Esophagus mucosa (tissue), 1 donor: ENCODE data around the gene NAA40. TPM values are rescaled to one million over a fixed set of nuclear protein-coding genes. Genes with fewer than 3 reads are reported as not detected.

Experiments used
- ATAC-seq: fragments of 200-7000 bp; cut with Tn5 transposase; one replicate; pipeline ENCODE4 v1.9.1; 2020
- total RNA-seq: library from RNA; stranded (reverse); gene quantifications from one replicate; pipeline ENCODE4 v1.2.4, GENCODE V29; 2023
- donor health status: DM: yes; HTN: yes; CAD: no.

NAA40 gene
- total RNA-seq = 10.8 TPM

GRCh38 chr11:63938479-63939396 is at the start of gene NAA40:
Gene NAA40, plus strand, starts transcription at chr11:63939002. Its CDS starts 95 bp downstream, at chr11:63939097.
- peak; percentile 96 for ATAC-seq

DNA sequence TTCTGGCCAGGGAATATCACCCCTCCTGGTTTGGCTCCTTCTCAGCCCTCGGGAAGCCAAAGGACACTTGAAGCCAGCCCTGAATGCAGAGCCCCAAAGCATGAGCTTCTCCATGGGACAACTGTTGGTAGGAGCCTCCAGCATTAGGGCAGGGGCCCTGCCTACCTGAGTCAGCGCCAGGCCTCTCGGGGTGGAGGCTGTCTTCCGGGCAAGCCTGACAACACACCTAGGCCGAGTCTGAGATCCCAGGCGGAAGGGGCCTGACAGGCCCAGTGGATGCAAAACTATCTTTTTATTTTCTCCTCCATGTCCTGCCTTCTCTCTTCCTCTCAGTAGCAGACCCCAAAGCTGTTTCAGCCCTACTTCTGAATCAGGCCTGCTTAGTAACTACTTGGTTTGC is 49.5 kb upstream of the NAA40 start:
- ATAC-seq = peak; percentile 86

DNA sequence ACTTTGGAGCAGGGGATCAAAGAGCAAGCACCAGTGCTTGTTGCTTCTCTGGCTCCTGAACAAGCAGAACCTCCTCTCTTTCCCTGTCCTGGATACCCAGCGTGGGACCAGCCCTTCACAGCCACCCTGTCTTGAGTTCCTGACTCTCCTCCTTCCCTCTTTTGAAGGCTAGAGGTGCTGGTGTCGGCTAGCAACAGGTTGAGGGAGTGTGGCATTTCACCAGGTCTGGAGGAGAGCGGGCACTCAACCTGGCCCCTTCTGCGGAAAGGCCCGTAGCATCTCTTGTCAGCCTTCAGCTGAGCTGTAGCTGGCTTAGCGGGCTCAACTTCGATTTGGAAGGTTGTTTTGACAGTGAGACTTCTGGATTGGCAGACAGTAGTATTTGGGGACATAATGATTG is 48.4 kb upstream of the NAA40 start:
- no peak for ATAC-seq

- ATAC-seq = no peak
These were observed 46.6 kb upstream of the NAA40 start for GRCh38 chr11:63892228-63892627.

DNA sequence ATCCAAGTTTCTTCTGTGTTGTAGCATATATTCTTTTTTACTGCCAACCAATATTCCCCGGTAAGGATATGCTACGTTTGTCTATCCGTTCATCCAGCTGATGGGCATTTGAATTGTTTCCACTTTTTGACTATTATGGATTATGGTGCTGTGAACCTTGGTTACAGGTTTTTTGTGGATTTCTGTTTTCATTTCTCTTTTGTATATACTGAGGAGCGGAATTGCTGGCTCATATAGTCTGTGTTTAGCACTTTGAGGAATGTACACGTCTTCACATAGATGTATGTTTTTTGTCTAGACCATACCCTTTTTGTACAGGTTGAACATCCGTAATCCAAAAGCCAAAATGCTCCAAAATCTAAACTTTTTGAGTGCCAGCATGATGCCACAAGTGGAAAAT is 45.4 kb upstream of the NAA40 start:
- no peak for ATAC-seq

DNA sequence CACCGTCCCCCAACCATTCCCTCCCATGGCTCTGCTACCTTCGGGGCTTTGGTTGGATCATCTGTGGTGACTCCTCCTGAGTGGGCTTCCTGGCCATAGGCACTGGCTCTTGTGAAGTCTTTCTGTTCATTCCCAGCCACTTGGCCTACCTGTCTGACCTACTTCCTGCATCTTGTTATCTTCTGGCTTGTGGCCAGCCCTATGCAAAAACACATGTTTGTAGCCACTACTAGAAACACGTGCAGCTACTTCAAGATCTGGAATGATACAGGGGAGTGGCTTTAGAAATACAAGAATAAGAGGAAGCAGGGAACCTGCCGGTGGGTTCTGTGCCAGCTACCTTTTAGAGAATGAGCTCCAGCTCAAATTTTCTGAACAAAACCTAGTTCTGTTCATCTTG is 42.7 kb upstream of the NAA40 start:
- ATAC-seq = no peak

GRCh38 chr11:63897459-63898146 is 41.2 kb upstream of the NAA40 start:
- no peak for ATAC-seq

GRCh38 chr11:63901660-63902059 is 37.1 kb upstream of the NAA40 start:
- ATAC-seq = no peak

- no peak for ATAC-seq
These were observed 34.9 kb upstream of the NAA40 start for GRCh38 chr11:63903884-63904283.

DNA sequence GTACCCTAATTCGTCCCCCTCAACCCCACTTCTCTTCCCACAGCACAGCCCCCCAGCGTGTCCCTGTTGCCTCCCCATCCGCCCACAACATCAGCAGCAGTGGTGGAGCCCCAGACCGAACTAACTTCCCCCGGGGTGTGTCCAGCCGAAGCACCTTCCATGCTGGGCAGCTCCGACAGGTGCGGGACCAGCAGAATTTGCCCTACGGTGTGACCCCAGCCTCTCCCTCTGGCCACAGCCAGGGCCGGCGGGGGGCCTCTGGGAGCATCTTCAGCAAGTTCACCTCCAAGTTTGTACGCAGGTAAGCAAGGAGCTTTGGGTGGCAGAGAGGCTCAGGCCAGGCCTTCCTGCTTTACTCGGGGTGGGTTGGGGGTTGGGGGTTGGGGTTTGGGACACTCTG is 34.1 kb upstream of the NAA40 start:
- ATAC-seq = no peak

GRCh38 chr11:63905179-63905578 is 33.6 kb upstream of the NAA40 start:
- ATAC-seq = no peak

DNA sequence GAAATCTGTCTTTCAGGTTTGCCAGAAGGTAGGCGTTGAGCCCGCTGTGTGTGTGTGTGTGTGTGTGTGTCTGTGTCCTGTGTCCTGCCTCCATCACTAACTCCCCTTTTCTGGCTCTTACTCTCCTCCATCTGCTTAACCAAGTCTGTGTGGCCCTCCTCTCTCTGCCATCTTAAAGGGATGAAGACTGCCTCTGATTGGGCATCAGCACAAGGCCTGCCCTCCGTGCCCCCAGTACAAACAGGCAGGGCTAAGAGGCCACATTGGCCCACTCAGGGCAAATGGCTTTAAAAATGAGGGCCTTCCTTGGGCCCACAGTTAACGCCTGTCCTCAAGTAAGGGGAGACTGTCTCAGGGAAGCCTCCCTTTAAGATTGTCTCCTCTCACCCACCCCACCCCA is 32.7 kb upstream of the NAA40 start:
- ATAC-seq = no peak

- ATAC-seq = no peak
These were observed 32.2 kb upstream of the NAA40 start for GRCh38 chr11:63906585-63906984.

- no peak for ATAC-seq
These were observed 31.7 kb upstream of the NAA40 start for GRCh38 chr11:63907063-63907462.

GRCh38 chr11:63907808-63908530 is 30.8 kb upstream of the NAA40 start:
- ATAC-seq = no peak

GRCh38 chr11:63908631-63909401 is 30.0 kb upstream of the NAA40 start:
- ATAC-seq = no peak

- peak; percentile 7 for ATAC-seq
These were observed 29.0 kb upstream of the NAA40 start for GRCh38 chr11:63909591-63910506.

DNA sequence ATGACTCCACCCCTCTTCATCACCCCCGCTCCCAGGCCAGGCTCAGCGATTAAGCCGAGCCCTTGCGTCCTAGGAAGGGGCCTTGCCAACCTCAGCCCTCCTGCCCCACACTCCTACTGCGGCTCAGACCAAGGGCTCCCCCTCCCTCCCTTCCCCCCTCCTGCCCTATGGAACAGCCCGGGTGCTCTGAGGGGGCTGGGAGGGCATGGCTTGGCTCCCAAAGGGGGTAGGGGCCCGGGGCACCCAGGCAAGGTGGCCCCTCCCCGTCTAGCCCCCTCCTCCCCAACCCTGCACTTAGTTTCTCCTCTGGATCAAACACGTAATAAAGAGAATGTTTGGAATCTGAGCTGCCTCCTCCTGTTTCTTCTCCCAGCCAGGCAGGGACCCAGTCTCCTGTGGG is 28.1 kb upstream of the NAA40 start:
- ATAC-seq = no peak

GRCh38 chr11:63911440-63911839 is 27.4 kb upstream of the NAA40 start:
- no peak for ATAC-seq

- ATAC-seq = no peak
These were observed 26.9 kb upstream of the NAA40 start for GRCh38 chr11:63911876-63912275.

DNA sequence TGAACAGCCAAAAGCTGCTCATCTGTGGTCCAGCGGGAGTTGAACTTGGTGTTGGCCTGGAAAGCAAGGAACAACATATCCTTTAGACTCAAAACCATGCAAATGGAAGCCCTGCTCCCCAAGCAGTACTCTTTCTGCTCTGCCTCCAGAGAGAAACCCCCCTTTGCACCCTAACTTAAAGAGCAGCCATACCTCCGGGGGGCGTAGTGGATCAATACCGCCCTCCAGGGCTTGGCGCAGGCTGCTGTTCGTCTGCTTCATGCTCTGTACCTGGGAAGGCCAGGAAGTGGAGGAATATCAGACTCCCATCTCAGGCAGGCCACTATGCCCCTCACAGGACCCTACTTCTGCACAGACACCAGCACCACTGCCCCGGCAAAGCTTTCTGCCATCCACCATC is 26.1 kb upstream of the NAA40 start:
- ATAC-seq = no peak
